Subcutaneous adipose tissue (tissue), 4 donors: ENCODE results near the gene TMEM132C. TPM values are rescaled to one million over a fixed set of nuclear protein-coding genes. Genes with fewer than 3 reads are reported as not detected.

ENCODE experiments used
- CTCF ChIP-seq: fragments of 450-650 bp; IDR thresholded peaks from one replicate; pipeline ENCODE4 v1.5.1; 2016; ENCODE audit warnings: low read depth, mild to moderate bottlenecking, control low read depth, antibody characterized with exemption, moderate library complexity
- total RNA-seq, 4 donors: library from RNA; depleted of rRNA; stranded (reverse); fragments of >200 nt; gene quantifications; one replicate each; pipeline ENCODE4 v1.1.0, GENCODE V29; 2016

The TMEM132C gene
- total RNA-seq, 4 donors from 2014 or later: 44.2 to 73.5 (median 67.8) TPM

- TF ChIP-seq CTCF: no peak
Observed at GRCh38 chr12:128606970-128607369, 340.0 kb downstream of the TMEM132C start.

GRCh38 chr12:128607641-128608040 lies 340.7 kb downstream of the TMEM132C start:
- TF ChIP-seq CTCF: no peak

- TF ChIP-seq CTCF: no peak
Observed at GRCh38 chr12:128609861-128610260, 342.9 kb downstream of the TMEM132C start.

- TF ChIP-seq CTCF: no peak
Observed at GRCh38 chr12:128611736-128612135, 344.8 kb downstream of the TMEM132C start.

- no peak for TF ChIP-seq CTCF
Observed at GRCh38 chr12:128612150-128612850, 345.3 kb downstream of the TMEM132C start.

GRCh38 chr12:128613837-128614590 lies 347.0 kb downstream of the TMEM132C start:
- no peak for TF ChIP-seq CTCF

- no peak for TF ChIP-seq CTCF
Observed at GRCh38 chr12:128617304-128617833, 350.4 kb downstream of the TMEM132C start.
